ENCODE measurements around the gene PHEX.
"Not testable (repeated sequence)": the region's sequence is repeated elsewhere in the genome, so short reads cannot be mapped to it uniquely, and the experiment has no call there.

The PHEX gene

GRCh38 chrX:22246620-22247019 lies 214.5 kb downstream of the PHEX start:
- no peak for DNase-seq (ENCODE audit: low read depth in 2 of 2)

GRCh38 chrX:22247169-22247568 lies 215.0 kb downstream of the PHEX start:
- DNase-seq (ENCODE audit: low read depth in 2 of 2) = no peak

- DNase-seq (ENCODE audit: low read depth in 2 of 2) = no peak
These were observed 216.3 kb downstream of the PHEX start for GRCh38 chrX:22248401-22248800.

- DNase-seq (ENCODE audit: low read depth in 2 of 2) = no peak
These were observed 217.2 kb downstream of the PHEX start for GRCh38 chrX:22249371-22249770.

GRCh38 chrX:22268706-22269105 lies 236.6 kb downstream of the PHEX start:
- no peak for DNase-seq (ENCODE audit: low read depth in 2 of 2)

- no peak for DNase-seq (ENCODE audit: low read depth in 2 of 2)
These were observed 240.5 kb downstream of the PHEX start, which contains the start of gene CBLL2 for GRCh38 chrX:22272613-22273012. Gene CBLL2 (plus strand): TSS chrX:22272913. CDS start chrX:22272992, 79 bp downstream.

GRCh38 chrX:22273714-22274317 lies 241.7 kb downstream of the PHEX start:
- DNase-seq (ENCODE audit: low read depth in 2 of 2) = no peak

- DNase-seq (ENCODE audit: low read depth in 2 of 2) = no peak
These were observed 244.7 kb downstream of the PHEX start for GRCh38 chrX:22276781-22277180.

GRCh38 chrX:22278375-22278774 lies 246.2 kb downstream of the PHEX start:
- DNase-seq (ENCODE audit: low read depth in 2 of 2) = no peak

GRCh38 chrX:22289209-22289608 lies 257.1 kb downstream of the PHEX start:
- not testable (repeated sequence) for DNase-seq (ENCODE audit: low read depth in 2 of 2)

GRCh38 chrX:22296871-22297270 lies 264.7 kb downstream of the PHEX start:
- no peak for DNase-seq (ENCODE audit: low read depth in 2 of 2)

GRCh38 chrX:22300130-22300529 lies 268.0 kb downstream of the PHEX start:
- DNase-seq (ENCODE audit: low read depth in 2 of 2) = no peak
